HG03521 (cell line): ENCODE data around the gene ABCC10.
"Not testable (repeated sequence)": the region's sequence is repeated elsewhere in the genome, so short reads cannot be mapped to it uniquely, and the experiment has no call there.

ENCODE experiments used
- ATAC-seq: cut with Tn5 transposase; IDR thresholded peaks from one replicate; pipeline ENCODE4 v1.9.1; 2021; ENCODE audit warnings: mild to moderate bottlenecking, moderate library complexity; ENCODE audit not compliant: unreplicated experiment

ABCC10 gene

DNA sequence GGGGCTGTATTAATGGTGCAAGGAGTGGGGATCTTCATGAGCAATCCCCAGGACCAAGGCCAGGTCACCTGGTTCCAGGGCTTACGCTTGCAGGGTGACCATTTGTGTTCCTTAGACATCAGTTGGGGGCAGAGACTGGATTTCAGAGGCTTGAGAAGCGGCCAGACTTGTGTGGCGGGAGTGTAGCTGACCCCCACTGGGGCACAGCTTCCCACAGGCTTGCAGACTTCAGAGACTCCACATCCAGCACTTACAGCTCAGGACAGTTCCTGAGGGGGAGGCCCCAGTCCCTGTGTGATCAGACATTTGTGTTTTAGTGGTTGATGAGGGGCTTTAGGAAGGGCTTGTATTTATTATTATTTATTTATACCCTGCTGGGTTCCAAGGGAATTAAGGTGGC, 65.3 kb downstream of the ABCC10 start:
- ATAC-seq: no peak

GRCh38 chr6:43493230-43493629, 65.9 kb downstream of the ABCC10 start:
- no peak for ATAC-seq

DNA sequence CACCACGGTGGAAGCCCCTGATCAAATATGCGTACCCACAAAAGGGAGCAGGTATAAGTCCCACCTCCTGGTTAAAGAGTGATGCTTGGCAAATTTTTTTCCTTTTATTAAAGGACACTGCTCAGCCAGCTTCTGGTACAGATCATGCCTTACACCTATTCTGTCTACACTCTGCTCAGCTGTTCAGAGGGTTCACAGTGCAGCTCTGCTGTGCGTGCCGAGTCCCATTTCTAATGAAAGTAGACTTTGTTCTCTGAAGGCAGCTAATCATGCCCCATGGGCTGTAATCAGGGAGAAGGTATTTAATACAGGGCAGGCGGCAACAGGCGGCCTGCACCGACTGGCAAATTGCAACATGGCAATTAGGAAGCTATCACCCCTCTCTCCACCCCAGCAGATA, 66.5 kb downstream of the ABCC10 start:
- no peak for ATAC-seq

GRCh38 chr6:43494321-43494720, 67.0 kb downstream of the ABCC10 start:
- ATAC-seq: no peak

DNA sequence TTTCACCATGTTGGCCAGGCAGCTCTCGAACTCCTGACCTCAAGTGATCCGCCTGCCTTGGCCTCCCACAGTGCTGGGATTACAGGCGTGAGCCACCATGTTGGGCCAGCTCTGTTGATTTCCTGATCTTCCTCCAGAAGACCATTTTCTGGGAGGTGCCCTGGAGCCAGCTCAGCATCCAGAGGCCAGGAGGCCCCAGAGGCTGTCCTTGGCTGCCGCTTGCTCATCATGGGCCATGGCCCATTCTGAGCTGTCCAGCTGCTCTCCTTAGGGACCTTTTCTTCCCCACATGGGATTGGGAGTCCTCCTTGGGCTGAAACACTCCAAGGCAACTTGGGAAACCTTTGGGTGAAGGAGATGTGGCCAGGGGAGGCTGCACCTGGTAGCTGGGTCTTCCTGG, 67.4 kb downstream of the ABCC10 start:
- ATAC-seq: no peak

DNA sequence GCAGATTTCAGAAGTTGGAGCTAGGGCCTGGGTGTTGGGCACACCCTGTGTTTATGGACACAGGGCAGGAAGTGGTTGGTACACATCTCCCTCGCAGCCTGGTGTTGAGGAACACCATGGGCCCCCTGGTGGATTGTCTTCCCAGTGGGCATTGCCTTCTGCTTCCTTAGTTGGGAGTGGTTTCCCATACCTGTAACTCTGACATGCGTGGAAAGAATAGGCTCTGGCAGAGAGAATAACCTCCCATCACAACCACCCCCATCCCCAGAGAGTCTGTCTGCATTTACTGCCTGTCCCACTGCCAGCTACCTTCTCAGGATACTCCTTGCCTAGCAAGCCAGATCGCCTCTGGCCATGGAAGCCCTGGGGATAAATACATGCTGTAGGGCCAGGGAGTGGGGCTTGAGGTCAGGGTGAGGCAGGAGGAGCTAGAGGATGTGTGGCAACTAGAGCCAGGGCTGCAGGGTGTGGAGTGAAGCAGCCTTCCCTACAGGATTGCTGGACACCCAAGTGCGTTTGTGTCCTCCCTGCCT, 68.1 kb downstream of the ABCC10 start:
- ATAC-seq: no peak

DNA sequence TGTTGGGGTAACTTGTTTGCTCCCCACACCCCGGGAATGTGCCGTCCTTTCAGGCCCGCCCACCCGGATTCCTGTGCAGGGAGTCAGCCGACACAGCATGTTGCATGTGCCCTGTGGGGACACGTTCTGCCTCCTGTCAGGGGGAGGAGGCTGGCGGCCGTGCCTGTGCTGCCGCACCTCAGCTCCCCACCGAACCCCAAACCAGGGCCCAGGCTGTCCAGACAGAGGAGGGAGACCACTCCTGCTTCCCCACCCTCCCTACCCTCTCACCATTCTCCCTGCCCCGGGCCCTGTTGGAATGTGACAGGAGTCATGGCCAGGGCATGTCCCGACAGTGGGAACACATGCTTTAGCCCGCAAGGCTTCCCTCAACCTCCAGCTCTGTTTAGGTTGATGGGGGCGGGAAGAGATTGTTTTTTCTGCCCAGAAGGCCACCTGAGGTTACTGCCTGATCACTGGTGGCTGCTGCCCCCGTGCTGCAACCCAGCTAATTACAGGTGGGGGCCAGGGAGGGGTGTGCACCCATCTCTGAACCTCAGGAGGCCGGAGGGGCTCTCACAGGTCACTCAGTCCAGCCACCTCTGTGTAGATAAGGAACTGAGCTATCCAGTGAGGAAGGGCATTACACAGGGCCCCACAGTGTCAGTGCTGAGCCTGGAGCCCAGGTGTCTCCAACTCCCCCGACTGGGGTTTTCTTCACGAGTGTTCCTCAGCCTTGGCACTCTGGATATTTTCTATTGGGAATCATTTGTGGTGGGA, 69.2 kb downstream of the ABCC10 start:
- ATAC-seq: no peak

DNA sequence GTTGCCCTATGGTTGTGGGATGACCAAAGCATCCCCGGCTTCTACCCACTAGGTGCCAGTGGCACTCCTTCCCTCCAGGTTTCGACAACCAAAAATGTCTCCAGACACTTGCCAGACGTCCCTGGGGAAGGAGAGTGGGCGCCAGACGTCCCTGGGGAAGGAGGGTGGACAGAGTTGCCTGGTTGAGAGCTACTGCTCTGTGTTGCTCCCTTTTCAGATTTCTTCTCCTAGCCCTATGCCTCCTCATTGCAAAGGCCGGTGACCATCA, 69.7 kb downstream of the ABCC10 start:
- no peak for ATAC-seq

GRCh38 chr6:43497689-43498088, 70.3 kb downstream of the ABCC10 start:
- no peak for ATAC-seq

- ATAC-seq: not testable (repeated sequence)
Observed at GRCh38 chr6:43498291-43498690, 71.0 kb downstream of the ABCC10 start.

- no peak for ATAC-seq
Observed at GRCh38 chr6:43499028-43499815, 71.9 kb downstream of the ABCC10 start.
